ENCODE results near the gene TRMO.

- TF ChIP-seq CTCF (IDR thresholded peaks at IDR 0.05) (no peak), POLR2A (IDR thresholded peaks at IDR 0.05) (no peak)
Observed at GRCh38 chr9:97940741-97941140, 18.4 kb upstream of the TRMO start.

All from body of pancreas (tissue), 4 donors.